SU-DHL-6 (cell line): ENCODE results near the gene MSL3.

Experiments used
- EZH2phosphoT487 ChIP-seq: fragments of 200-600 bp; sonication (generic), shearing (Covaris generic); conservative IDR thresholded peaks from 2 replicates; pipeline ENCODE4 v1.6.1; 2018; ENCODE audit warnings: mild to moderate bottlenecking, antibody characterized with exemption, low read length, moderate library complexity, mixed read lengths
- TF ChIP-seq, protein P1 (sequence below): fragments of 200-600 bp; sonication (generic); IDR thresholded peaks from one replicate; pipeline ENCODE4 v1.5.1; 2017; ENCODE audit warnings: antibody characterized with exemption, mild to moderate bottlenecking, low read length, moderate library complexity; ENCODE audit not compliant: insufficient read depth, poor library complexity, severe bottlenecking

DNA sequence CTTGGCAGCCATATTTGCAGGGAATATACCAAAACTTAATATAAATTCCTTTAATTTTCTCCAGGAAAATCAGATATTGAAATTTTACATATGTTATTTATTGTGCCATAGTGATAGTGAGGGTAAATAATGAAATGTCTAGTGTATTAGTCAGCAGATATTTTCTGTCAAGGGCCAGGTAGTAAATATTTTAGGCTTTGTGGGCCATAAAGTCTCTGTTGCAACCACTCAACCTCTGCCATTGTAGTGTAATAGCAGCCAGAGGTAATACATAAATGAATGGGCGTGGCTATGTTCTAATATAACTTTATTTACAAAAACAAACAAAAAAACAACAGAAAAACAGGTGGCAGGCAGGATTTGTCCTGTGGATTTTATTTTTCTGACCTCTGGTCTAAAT lies 33.5 kb downstream of the MSL3 start:
- TF ChIP-seq, protein P1, sequence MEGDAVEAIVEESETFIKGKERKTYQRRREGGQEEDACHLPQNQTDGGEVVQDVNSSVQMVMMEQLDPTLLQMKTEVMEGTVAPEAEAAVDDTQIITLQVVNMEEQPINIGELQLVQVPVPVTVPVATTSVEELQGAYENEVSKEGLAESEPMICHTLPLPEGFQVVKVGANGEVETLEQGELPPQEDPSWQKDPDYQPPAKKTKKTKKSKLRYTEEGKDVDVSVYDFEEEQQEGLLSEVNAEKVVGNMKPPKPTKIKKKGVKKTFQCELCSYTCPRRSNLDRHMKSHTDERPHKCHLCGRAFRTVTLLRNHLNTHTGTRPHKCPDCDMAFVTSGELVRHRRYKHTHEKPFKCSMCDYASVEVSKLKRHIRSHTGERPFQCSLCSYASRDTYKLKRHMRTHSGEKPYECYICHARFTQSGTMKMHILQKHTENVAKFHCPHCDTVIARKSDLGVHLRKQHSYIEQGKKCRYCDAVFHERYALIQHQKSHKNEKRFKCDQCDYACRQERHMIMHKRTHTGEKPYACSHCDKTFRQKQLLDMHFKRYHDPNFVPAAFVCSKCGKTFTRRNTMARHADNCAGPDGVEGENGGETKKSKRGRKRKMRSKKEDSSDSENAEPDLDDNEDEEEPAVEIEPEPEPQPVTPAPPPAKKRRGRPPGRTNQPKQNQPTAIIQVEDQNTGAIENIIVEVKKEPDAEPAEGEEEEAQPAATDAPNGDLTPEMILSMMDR: no peak
- no peak for TF ChIP-seq EZH2phosphoT487
